Measurements from ENCODE around the gene INPP5A.
A peak's percentile ranks its signal among the peaks of the same experiment; 100 is the strongest.

INPP5A gene

DNA sequence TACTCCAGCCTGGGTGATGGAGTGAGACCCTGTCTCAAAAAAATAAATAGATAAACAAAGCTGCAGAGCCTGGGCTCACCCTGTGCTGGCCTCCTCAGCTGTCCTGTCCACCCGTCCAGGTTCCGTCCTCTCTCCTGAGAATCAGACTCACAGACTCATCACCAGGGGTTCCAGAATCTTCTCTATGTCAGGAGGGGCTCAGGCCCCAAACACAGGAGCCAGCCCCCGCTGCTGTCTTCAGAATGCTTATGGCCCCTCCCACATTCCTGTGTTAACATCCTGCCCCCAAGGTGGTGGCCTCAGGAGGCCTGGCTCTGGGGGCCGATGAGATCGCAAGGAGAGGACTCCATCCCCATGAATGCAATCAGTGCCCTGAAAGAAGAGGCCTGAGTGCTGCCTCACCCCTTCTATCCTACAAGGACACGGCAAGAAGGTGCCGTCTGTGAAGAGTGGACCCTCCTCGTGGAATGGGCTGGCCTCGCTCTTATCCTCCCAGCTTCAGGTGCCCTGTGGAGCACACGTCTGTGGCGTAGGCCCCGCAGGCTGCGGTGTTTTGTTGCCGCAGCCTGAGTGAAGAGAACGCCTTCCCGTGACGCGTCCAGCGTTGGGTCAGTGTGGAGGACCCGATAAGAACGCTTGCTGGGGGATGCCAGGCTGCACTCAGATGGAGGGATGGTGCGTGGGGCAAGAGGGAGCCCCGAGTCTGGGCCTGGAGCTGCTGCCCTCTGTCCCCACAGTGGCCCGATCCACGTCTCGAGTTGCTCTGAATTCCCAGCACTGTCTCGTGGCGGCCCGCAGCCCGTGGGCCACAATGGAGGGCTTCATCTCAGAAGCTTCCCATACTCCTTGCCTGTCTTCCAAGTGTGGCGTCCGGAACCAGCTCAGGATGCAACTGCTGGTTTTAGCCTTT lies 77.1 kb downstream of the INPP5A start:
- no peak for DNase-seq (ENCODE audit: low spot score)

DNA sequence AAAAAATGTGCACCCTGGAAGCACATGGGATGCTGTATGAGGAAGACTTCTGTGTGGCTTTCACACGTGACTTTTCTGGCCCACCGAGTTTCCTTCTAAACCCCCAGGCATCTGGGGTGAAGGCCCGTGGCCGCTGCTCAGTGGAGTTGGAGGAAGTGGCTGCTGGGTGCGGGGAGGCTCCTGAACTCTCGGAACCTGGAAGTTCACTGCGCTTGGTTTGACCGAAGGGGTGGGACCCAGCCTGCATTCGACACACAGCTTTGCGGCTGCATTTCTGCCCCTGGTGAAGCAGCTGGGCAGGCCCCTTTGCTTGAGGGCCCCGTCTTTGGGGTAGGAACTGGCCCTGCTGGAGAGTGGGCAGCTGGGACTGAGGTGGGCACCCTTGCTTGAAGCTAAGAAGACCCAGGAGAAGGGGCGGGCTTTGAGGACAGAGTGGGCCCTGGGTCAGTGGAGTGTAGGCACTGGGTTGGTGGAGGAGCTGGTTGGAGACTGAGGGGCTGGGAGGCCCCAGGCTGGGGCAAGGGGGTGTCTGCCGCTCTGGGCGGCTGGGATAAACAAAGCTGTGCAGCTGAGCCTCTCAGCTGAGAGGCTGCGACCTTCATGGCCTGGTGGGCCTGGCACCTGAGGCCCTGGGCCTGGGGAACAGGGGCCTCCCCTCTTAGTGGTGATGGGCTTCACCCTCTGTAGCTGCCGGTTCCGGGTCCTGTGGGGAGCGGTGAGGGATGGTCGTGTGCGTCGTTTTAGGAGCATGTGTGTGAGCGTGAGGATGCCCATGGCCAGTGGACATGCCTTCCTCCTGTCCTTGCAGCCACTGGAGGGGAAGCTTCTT lies 78.0 kb downstream of the INPP5A start:
- no peak for DNase-seq (ENCODE audit: low spot score)

DNA sequence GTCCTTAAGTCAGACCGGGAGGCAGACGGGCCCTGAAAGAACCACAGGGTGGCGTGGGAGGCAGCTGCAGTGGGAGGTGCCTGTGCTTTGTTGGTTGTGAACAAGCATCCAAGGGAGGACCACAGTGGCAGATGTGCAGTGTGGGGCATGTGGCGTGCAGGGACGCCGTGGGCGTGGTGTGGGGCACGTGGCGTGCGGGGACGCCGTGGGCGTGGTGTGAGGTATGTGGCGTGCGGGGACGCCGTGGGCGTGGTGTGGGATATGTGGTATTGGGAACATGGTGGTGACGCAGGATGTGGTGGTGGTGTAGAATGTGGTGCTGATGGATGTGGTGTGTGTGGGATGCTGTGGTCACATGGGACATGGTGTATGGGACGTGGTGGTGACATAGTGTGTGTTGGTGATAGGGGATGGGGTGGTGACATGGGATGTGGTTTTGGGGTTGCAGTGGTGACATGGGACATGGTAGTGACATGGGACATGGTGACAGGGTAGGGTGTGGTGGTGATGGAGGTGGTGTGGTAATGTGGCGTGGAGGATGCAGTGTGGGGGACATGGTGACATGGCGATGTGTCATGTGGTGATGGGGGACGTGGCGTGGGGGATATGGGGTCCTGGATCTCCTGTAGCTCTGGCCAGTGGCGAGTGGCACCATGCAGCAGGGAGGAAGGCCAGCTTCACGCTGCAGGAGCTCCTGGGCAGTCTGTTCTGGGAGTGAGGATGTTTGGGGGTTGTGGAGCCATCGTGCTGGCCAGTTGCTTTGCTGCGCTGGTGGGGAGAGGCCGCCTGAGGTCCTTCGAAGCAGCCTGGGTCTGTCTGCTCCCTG lies 78.8 kb downstream of the INPP5A start:
- no peak for DNase-seq (ENCODE audit: low spot score)

DNA sequence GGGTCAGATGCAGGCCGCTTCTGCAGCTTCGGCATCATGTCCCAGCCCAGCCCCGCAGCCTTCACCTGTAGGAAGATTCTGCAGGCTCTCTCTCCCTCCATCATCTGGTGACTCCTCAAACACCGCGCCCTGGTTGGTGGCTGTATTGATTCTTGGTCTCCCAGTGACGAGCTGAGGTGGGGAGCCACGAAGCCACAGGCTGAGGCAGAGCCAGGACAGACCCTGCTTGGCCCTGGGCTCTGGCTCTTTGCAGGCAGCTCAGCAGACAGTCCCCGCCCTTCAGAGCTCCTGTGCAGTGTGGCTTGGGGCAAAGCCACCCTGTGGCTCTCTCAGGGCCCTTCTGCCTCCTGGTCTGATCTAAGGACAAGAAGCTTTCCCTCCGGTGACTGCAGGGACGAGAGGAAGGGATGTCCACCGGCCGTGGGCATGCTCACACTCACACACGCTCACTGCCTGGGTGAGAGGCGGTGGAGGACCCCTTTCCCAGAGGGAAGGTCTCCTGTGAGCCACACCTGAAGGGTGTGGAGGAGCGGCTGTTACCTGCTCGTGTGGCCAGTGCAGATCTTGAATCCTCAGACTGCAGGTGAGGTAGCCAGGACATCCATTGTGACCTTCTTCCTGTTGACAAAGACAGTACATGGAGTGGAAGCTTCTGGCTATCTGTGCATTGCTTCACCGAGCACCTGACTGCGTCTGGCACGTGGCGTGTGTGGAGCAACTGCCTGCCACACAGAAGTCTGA lies 79.6 kb downstream of the INPP5A start:
- DNase-seq (ENCODE audit: low spot score) = peak; percentile 53

DNA sequence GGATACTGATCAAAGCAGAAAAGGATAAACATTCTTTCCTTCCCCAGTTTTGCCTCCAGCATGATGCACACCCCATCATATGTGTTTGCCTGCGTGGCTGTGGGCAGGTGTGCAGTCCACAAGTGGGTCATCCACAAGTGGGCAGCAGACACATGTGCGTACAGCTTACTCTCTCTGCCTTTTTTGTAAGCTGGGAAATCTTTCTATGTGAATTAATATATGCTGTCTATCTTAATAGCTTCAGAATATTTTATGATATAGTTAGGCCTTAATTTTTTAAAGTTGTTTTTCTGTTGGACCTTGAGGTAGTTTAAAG lies 80.1 kb downstream of the INPP5A start:
- DNase-seq (ENCODE audit: low spot score) = no peak

DNA sequence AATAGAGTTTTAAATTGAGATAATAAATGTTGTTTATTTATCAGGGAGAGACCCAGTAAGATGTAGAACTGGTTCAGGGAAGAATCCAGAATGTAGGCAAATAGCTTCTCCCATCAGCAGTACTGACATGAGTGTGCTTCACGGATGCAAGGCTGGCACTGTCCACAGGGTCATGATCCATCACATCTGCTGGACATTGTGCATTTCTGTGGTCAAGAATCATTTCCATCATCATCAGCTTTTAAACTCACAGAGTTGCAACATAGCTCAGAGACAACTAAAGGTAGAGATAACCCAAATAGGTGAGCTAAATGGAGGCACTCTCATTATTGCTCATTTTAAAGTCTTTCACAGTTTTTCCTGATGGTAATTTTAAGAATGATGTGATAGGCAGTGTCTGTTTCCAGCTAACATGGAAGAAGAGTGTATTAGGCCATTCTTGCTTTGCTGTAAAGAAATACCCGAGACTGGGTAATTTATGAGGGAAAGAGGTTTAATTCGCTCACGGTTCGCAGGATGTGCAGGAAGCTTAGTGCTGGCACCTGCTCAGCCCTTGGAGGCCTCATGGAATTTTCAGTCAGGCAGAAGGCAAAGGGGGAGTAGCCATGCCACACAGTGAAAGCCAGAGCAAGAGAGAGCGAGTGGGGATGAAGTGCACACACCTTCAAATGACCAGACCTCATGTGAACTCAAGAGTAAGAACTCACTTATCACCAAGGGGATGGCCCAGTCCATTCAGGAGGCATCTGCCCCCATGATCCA lies 80.8 kb downstream of the INPP5A start:
- DNase-seq (ENCODE audit: low spot score) = peak; percentile 85

DNA sequence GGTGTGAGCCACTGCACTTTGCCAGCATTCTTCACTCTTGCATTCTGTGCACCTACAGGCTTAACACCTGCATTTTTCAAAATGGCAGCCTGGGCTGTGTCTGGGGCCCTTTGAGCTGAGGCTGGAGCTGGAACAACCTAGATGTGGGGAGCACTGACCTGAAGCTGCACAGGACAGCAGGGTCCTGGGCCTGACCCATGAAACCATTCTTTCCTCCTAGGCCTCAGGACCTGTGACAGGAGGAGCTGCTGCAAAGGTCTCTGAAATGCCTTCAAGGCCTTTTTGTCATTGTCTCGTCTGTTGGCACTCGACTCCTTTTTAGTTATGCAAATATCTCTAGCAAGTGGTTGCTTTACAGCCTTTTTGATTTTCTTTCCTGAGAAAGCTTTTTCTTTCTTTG lies 82.3 kb downstream of the INPP5A start:
- no peak for DNase-seq (ENCODE audit: low spot score)

DNA sequence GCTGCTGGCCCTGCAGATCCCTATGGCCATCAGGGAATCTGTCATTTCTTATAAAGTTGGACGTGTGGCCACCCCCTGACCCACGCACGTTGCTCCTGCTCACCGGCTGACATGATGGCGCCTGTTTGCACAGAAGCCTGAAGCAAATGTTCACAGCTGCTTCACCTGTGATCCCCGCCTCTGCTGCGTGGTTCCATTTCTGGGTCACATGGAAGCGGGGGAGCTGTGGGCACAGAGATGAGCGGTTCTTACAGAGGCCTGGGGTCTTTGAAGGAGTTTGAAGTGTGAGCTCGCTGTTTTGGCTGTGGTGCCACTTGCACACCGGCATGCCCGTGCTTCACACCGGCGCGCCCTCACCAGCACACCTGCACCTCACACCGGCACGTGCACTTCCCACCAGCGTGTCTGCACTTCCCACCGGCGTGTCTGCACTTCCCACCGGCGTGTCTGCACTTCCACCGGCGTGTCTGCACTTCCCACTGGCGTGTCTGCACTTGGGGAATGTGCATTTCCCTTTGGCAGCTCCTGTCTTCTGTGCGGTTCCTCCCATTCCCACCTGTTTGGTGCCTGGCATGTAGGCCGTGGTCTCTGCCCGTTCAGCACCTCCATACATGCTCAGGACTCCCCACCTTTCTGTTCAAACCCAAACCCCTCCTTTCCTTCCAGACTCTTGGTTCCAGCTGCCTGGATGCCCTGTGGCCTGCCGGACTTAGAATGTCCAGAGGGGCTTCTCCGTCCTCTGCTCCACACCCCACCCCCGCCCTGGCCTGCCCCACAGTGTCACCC lies 86.7 kb downstream of the INPP5A start:
- DNase-seq (ENCODE audit: low spot score) = no peak

DNA sequence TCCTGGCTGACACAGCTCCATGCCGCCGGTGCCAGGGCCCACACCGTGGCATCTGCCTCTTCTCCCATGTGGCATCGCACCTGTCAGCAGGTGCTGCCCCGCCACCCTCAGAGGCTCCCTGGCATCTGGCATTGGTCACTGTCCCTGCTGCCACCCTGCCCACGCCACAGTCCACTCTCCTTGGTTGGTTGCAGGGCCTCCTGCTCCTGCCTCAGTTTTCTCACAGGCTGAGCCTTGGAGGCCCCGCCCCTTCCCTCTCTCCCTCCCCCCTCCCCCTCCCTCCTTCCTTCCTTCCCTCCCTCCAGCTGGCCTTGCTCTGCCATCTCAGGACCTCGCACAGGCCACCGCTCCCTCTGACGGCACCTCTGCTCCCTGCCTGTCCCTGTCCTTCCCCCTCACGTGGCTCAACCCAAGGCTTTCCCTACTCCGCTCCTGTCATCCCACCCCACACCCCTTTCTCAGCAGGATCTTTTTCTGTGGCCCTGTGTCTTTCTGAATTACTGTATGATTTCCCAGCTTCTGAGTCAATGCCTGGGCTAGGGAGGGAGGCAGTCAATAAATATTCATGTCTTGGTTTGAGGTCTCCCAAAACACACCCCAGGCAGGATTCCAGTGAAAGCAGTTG lies 87.4 kb downstream of the INPP5A start:
- no peak for DNase-seq (ENCODE audit: low spot score)

DNA sequence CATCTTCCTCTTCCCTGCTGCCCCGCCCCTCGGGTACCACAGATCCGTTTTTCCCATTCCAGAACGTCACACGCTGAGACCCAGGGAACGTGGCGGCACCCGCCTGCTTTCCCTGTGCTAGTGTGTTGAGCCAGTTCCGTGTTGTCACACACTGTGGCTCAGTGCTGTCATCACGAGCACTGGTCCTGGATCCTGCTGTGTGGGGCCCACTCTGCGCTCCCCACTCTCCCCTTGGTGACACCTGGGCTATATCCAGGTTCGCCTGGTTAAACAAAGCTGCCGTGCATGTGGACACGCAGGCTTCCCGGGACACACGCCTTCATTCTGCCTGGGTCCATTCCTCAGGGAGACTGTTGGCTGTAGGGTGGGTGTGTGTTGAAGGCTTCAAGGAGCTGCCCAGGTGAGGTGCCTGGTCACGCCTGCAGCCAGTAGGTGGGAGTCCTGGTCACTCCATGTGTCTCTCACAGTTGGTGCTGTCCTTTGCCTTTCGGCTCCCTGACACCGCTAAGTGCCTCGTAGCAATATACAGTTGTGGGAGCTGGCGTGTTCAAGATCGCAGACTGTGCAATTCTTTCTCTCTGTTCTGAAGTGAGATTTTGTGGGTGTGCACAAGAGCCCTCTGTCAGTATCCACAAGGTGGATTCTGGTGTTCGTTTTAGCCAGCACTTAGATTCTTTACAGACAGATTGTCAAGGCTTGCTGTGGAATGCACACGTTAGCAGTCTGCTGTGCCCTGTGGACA lies 88.6 kb downstream of the INPP5A start:
- DNase-seq (ENCODE audit: low spot score) = no peak

DNA sequence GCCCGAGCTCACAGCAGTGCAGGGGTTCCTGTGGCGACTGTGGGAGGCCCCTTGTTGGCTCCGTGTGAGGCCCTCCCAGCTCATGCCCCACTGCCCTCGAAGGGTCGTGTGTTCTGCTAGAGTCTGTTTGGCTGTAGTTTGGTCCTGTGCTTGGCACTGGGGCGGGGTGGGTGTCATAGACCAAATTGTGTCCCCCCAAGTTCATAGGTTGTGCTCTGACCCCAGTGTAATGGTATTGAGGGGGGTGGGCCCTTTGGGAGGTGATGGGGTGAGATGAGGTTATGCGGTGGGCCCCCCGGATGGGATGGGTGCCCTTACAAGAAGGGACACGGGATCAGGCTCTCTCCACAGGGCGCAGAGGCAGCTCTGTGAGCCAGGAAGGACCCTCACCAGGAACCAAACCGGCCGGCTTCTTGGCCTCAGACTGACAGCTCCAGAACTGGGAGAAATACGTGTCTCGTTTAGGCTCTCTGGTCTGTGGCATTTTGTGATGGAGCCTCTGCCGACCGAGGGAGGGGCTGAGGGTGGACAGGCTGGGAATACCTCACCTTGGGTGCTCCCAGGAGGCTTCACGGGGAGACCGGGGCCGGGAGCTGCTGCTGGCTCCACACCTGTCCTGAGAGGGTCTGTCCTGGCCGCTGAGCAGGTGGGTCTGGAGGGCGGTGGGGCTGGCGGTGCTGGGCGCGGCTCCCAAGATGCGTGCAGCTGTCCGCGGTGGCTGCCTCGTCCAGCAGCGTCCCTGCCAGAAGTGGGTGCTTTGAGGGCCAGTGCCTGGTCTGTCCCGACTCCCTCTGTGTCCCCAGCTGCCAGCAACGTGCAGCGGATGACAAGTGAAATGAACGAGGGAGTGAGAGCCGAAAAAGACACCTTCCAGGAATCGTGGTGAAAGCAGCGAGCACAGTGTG lies 89.4 kb downstream of the INPP5A start:
- no peak for DNase-seq (ENCODE audit: low spot score)

DNA sequence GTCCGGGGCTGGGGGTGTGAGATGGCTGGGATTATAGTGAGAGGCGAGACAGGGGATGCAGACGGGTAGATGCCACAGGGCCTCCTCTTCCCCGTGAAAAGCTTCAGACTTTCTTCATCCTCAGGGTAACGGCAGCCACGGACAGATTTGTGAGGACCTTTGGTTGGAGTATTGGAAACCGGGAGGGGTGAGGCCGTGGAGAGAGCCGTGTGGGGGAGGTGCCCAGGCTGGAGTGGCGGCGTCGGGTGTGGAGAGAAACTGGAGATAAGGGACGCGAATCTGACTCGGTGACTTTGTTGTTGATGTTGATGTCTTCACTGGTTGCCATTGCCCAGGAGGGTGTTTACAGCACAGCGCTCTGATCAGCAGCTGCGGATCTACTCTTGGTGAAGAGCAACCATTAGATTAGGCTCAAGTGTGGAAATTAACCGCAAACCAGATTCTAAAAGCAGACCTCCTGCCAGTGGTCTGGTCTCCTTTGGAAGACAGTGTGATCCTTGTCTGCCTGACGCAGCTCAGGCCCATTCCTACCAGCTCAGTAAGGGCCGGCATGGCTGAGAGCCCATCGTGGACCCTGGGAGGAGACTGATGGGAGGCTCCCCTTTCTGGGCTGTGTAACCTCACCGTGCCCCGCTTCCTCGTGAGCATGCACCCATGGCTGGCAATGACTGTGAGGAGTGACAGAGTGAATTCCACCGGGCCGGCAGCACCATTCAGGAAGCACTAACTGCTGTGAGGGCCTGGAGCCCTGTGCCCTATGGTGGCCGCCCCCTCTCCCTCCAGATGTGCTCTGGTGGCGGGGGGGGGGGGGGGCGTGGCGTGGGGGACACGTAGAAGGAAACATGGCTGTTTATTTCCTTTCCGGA lies 90.3 kb downstream of the INPP5A start:
- no peak for DNase-seq (ENCODE audit: low spot score)

DNA sequence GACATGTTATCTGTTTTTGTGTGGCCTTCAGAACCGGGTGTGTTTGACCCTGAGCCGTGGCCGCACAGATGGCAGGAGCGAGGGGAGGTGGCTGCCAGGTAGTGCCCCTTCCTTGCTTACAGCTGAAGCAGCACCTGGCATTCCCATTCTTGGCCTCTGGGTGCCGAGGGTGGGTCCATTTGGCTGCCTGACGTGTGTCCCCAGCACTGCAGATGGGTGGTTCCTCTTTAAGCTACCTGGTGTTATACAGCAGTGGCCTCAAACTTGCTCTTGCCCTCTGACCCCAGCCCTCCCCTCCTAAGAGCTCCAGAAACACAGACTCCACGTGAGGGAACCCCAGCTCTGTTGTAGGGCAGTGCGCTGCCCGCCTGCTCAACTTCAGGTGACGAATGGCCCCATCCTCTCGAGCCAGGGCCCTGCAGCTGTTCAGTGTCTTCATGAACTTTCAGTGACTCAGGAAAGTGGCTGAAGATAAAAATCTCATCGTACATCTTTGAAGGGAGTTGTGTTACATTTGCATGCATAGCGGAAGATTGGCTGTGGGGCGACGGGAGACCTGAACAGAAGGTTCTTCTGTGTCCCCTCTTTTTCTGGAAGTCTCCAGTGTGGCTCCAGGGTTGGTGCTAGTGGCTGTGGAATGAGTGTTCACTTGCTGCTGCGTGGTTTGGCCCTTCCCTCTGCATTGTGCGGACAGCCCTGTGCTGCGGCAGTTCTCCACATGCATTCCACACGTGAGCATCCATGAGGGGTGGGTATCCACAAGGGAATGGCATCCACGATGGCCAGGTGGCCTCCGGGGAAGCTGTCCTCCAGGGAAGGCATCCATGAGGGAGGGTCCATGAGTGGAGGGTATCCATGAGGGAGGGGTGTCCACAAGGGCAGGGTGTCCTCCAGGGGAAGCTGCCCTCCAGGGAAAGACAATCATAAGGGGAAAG lies 91.6 kb downstream of the INPP5A start:
- DNase-seq (ENCODE audit: low spot score) = no peak

DNA sequence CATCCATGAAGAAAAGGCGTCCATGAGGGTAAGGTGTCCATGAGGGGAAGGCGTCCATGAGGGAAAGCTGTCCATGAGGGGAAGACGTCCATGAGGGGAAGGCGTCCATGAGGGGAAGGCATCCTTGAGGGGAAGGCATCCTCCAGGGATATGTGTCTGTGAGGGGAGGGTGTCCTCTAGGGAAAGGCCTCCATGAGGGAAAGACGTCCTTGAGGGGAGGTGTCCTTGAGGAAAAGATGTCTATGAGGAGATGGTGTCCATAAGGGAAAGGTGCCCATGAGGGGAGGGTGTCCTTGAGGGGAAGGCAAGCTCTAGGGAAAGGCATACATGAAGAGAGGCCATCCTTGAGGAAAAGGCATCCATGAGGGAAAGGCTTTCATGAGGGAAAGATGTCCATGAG lies 92.6 kb downstream of the INPP5A start:
- DNase-seq (ENCODE audit: low spot score) = no peak

DNA sequence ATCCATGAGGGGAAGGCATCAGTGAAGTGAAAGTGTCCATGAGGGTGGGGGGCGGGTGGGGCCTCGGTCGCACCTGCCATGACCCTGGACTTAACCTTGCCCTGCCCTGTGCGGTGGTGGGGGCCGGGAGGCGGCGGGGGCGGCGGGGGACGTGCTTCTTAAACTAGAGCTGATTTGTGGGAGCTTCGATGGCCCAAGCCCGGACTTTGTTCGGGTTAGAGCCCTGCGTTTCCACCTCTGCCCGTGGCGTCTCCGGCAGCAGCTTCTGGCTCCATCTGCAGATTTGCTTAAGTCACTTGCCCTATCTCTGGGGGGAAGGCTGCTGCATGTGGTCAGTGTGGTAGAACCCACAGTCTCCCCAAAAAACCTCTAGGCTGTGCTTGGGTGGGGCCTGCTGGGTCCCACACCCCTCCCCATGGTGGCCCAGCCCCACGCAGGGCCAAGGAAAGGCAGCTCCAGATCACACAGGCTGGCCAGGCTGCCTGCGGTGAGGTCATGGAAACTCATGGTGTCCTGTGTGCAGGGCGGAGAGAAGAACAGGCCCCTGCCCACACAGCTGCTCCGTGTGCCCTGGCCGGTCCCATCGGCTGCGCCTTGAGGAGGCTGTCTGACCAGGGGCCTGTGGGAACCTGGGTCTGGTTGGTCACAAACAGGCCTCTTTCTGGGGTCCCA lies 93.2 kb downstream of the INPP5A start:
- DNase-seq (ENCODE audit: low spot score) = no peak
